HepG2 (cell line): ENCODE results near the gene IFT43. TPM values are rescaled to one million over a fixed set of nuclear protein-coding genes. Genes with fewer than 3 reads are reported as not detected.

Source experiments
- ATAC-seq: fragments of 200-7000 bp; cut with Tn5 transposase; 3 replicates; pipeline ENCODE4 v1.9.1; 2020; ENCODE audit warnings: mild to moderate bottlenecking, moderate library complexity
- BruUV-seq: library from RNA; stranded (reverse); fragments of 400-500 nt; replicated peaks from 2 replicates; lab custom pipeline; 2021; lab: Mats Ljungman, UMichigan
- CTCF ChIA-PET: fragments of 300-600 bp; formaldehyde crosslinking; extraction: SDS; loops from one replicate; lab custom pipeline; 2021; ENCODE audit warnings: low total read pairs, inconsistent platforms, low intra/inter-chr PET ratio; lab: Yijun Ruan, JAX
- POLR2A ChIA-PET: fragments of 350-600 bp; sonication (Branson Sonifier 250); formaldehyde crosslinking; loops from one replicate; lab custom pipeline; 2020; ENCODE audit warnings: antibody characterized with exemption, inconsistent platforms; lab: Yijun Ruan, JAX
- DNase-seq: peaks from one replicate; pipeline ENCODE4 v3.0.0-alpha.2; 2015; ENCODE audit warnings: low spot score
- FAIRE-seq: peaks from 3 replicates; lab custom pipeline; 2011; peaks lifted over from hg19 to GRCh38; lab: Jason Lieb, UNC
- H2AFZ ChIP-seq: one replicate; pipeline ENCODE4 v1.6.1; 2011; ENCODE audit warnings: low read length, inconsistent platforms
- H3K27ac ChIP-seq: fragments of 300-600 bp; 3 replicates; pipeline ENCODE4 v1.8.0; 2011; ENCODE audit warnings: mixed run types, mild to moderate bottlenecking, mixed read lengths, low read length, inconsistent platforms; ENCODE audit not compliant: insufficient read depth; ENCODE audit errors: extremely low read length
- H3K27me3 ChIP-seq, 2 experiments: fragments of 200-600 bp in 1 of 2; 2 replicates in 1 of 2; 3 replicates in 1 of 2; pipeline versions ENCODE4 v1.6.0 to v1.8.0; 2011; ENCODE audit warnings: low read length in 2 of 2, mild to moderate bottlenecking in 2 of 2, moderate library complexity in 2 of 2, inconsistent platforms in 1 of 2; ENCODE audit not compliant: insufficient read depth in 2 of 2, control insufficient read depth in 1 of 2
- H3K36me3 ChIP-seq, 2 experiments: fragments of 200-600 bp in 1 of 2; replicated peaks in 1 of 2; 2 replicates in 1 of 2; 3 replicates in 1 of 2; pipeline versions ENCODE4 v1.5.1 to v1.8.0; 2011; ENCODE audit warnings: low read length in 2 of 2, inconsistent platforms in 1 of 2; ENCODE audit not compliant: insufficient read depth in 2 of 2, control insufficient read depth in 1 of 2
- H3K4me1 ChIP-seq: 2 replicates; pipeline ENCODE4 v1.5.1; 2012; ENCODE audit warnings: low read length, inconsistent platforms; ENCODE audit not compliant: insufficient read depth
- H3K4me2 ChIP-seq: 2 replicates; pipeline ENCODE4 v1.6.0; 2011; ENCODE audit warnings: low read depth, low read length, inconsistent platforms
- H3K4me3 ChIP-seq, 3 experiments: fragments of 200-600 bp in 1 of 3; sonication (generic), shearing (Covaris generic) in 1 of 3; replicated peaks in 1 of 3; 2 replicates each; pipeline ENCODE4 v1.5.1; 2011 to 2016; ENCODE audit warnings: low read length in 3 of 3, inconsistent platforms in 2 of 3, low read depth in 2 of 3, mild to moderate bottlenecking in 2 of 3, control low read depth in 1 of 3, mixed read lengths in 1 of 3; ENCODE audit not compliant: insufficient read depth in 1 of 3
- H3K79me2 ChIP-seq: one replicate; pipeline ENCODE4 v1.6.1; 2011; ENCODE audit warnings: low read length, inconsistent platforms; ENCODE audit not compliant: insufficient read depth
- H3K9ac ChIP-seq: 2 replicates; pipeline ENCODE4 v1.6.0; 2011; ENCODE audit warnings: mild to moderate bottlenecking, low read depth, low read length, inconsistent platforms; ENCODE audit not compliant: insufficient read depth
- H3K9me3 ChIP-seq: 2 replicates; pipeline ENCODE4 v1.5.1; 2012; ENCODE audit warnings: mild to moderate bottlenecking, low read length
- H4K20me1 ChIP-seq: 2 replicates; pipeline ENCODE4 v1.6.0; 2011; ENCODE audit warnings: inconsistent platforms, mild to moderate bottlenecking, low read length, moderate library complexity; ENCODE audit not compliant: insufficient read depth
- E2F5 ChIP-seq: sonication (generic); formaldehyde crosslinking; conservative IDR thresholded peaks from 2 replicates; pipeline ENCODE4 v1.4.0; 2020; ENCODE audit warnings: missing genetic modification reagents
- MIER2 ChIP-seq: IDR thresholded peaks from 2 replicates; pipeline ENCODE4 v1.6.1; 2016; ENCODE audit warnings: missing biosample characterization, missing genetic modification reagents
- MXD3 ChIP-seq: IDR thresholded peaks from 2 replicates; pipeline ENCODE4 v1.6.1; 2016; ENCODE audit warnings: mild to moderate bottlenecking, missing biosample characterization, missing genetic modification reagents
- MXI1 ChIP-seq: IDR thresholded peaks from 3 replicates; pipeline ENCODE4 v1.6.1; 2012; ENCODE audit warnings: low read depth, low read length, inconsistent platforms, borderline replicate concordance
- NFATC3 ChIP-seq: sonication (generic); formaldehyde crosslinking; IDR thresholded peaks from 2 replicates; pipeline ENCODE4 v1.5.1; 2020; ENCODE audit warnings: mild to moderate bottlenecking, missing genetic modification reagents
- RERE ChIP-seq: IDR thresholded peaks from 2 replicates; pipeline ENCODE4 v1.6.1; 2016; ENCODE audit warnings: low read depth, missing genetic modification reagents, missing compliant biosample characterization
- SMARCC2 ChIP-seq: fragments of 450-650 bp; IDR thresholded peaks from 2 replicates; pipeline ENCODE4 v1.6.1; 2017; ENCODE audit warnings: antibody characterized with exemption, mild to moderate bottlenecking
- SP140L ChIP-seq: sonication (generic); formaldehyde crosslinking; IDR thresholded peaks from 2 replicates; pipeline ENCODE4 v1.4.0; 2020; ENCODE audit warnings: missing genetic modification reagents, borderline replicate concordance
- TRIM24 ChIP-seq: sonication (generic); formaldehyde crosslinking; IDR thresholded peaks from 2 replicates; pipeline ENCODE4 v1.8.0; 2022; ENCODE audit warnings: mild to moderate bottlenecking, missing genetic modification reagents
- ZNF121 ChIP-seq: sonication (generic); formaldehyde crosslinking; IDR thresholded peaks from 2 replicates; pipeline ENCODE4 v1.5.0; 2020; ENCODE audit warnings: mild to moderate bottlenecking, missing genetic modification reagents
- ZNF275 ChIP-seq: sonication (generic); formaldehyde crosslinking; IDR thresholded peaks from 2 replicates; pipeline ENCODE4 v1.8.0; 2022; ENCODE audit warnings: missing genetic modification reagents, mild to moderate bottlenecking, inconsistent platforms, borderline replicate concordance
- ZNF776 ChIP-seq: sonication (generic); formaldehyde crosslinking; IDR thresholded peaks from 2 replicates; pipeline ENCODE4 v1.4.0; 2020; ENCODE audit warnings: mild to moderate bottlenecking, missing genetic modification reagents
- ZSCAN20 ChIP-seq: sonication (generic); formaldehyde crosslinking; IDR thresholded peaks from 2 replicates; pipeline ENCODE4 v1.4.0; 2020; ENCODE audit warnings: missing genetic modification reagents, mild to moderate bottlenecking, borderline replicate concordance
- WGBS: methylation state at CpG from one replicate; pipeline ENCODE4 v1.1.6; 2017; ENCODE audit warnings: low lambda C conversion rate; 5-methylcytosine and 5-hydroxymethylcytosine counted together
- in situ Hi-C: cut with HindIII; loops from 2 replicates; pipeline ENCODE4 v1.10.0; 2017; ENCODE audit warnings: low pct_unique_long_range_greater_than_20kb; ENCODE audit not compliant: extremely low pct_ligation_motif_present
- intact Hi-C: fragments of 100-400 bp; cut with micrococcal nuclease; formaldehyde crosslinking; loops from one replicate; pipeline ENCODE4 v1.10.0; 2022; ENCODE audit not compliant: unreplicated experiment
- polyA plus RNA-seq, 8 experiments: library from polyadenylated mRNA; depleted of rRNA in 3 of 8; stranded (reverse) in 7 of 8; unstranded in 1 of 8; fragments of >200 nt; fragmentation: Illumina TruSeq in 4 of 8; extraction: Trizol in 4 of 8; gene quantifications; 2 replicates each; pipeline versions ENCODE4 v1.2.1 to v1.2.3, GENCODE V29; 2011 to 2016; ENCODE audit warnings: low read depth in 4 of 8, missing spikeins in 1 of 8, mixed read lengths in 1 of 8; ENCODE audit not compliant: insufficient read depth in 1 of 8
- total RNA-seq, 5 experiments: library from RNA; depleted of rRNA; stranded (reverse); fragments of >200 nt; fragmentation: Illumina TruSeq; extraction: Trizol; gene quantifications; 2 replicates each; pipeline ENCODE4 v1.2.3, GENCODE V29; 2016; ENCODE audit warnings: low read depth in 1 of 5

The IFT43 gene
- total and polyA plus RNA-seq, 2 of the 13 experiments (the other 11 are each of a cell fraction or from before 2014, with no cell fraction given): 0.15 to 0.55 TPM

- WGBS: 7% methylated on average over 1 of the region's 1 CpG
- H3K4me1 ChIP-seq: no peaks in the 10 kb centered on the region
- DNase-seq: no peak
- CTCF ChIA-PET: no interaction called here
- H3K27ac ChIP-seq: no peak overlapping the region
- no peak overlapping the region for H3K4me2 ChIP-seq
- intact Hi-C loops (no loop called here), in situ Hi-C loops (no loop called here)
- POLR2A ChIA-PET: no interaction called here
- no peak for ATAC-seq
- H3K27me3 ChIP-seq: no peaks in the 10 kb centered on the region; a peak in 2 of 5 replicates
- no peak overlapping the region for H2AFZ ChIP-seq
- H3K79me2 ChIP-seq: no peaks in the 10 kb centered on the region
- no peaks in the 10 kb centered on the region for H3K36me3 ChIP-seq
- FAIRE-seq: no peak
- BruUV-seq: no TSS peak
- no peaks in the 10 kb centered on the region for H4K20me1 ChIP-seq
- H3K9ac ChIP-seq: no peak overlapping the region
- H3K4me3 ChIP-seq: no peak overlapping the region
- peaks cover 8% of the 10 kb centered on the region; the same call in 1 of the 2 replicates for H3K9me3 ChIP-seq
- no peak for TF ChIP-seq RERE (CRISPR knock-in tag)
- no peak for TF ChIP-seq SP140L (CRISPR knock-in tag)
- no peak for TF ChIP-seq ZNF121
- no peak for TF ChIP-seq E2F5
- TF ChIP-seq MXI1: no peak
- no peak for TF ChIP-seq SMARCC2
- no peak for TF ChIP-seq ZNF275 (CRISPR knock-in tag)
- TF ChIP-seq ZSCAN20 (CRISPR knock-in tag): no peak
- TF ChIP-seq MIER2 (CRISPR knock-in tag): no peak
- no peak for TF ChIP-seq ZNF776
- TF ChIP-seq MXD3 (CRISPR knock-in tag): no peak
- TF ChIP-seq NFATC3: no peak
- TF ChIP-seq TRIM24 (CRISPR knock-in tag): no peak
These were observed 30.1 kb downstream of the IFT43 start for GRCh38 chr14:76015668-76016067.
